Retina (tissue), 1 donor: ENCODE measurements around the gene ADAMTS18.
"Not testable (repeated sequence)": the region's sequence is repeated elsewhere in the genome, so short reads cannot be mapped to it uniquely, and the experiment has no call there.

Experiments
- DNase-seq: peaks from one replicate; pipeline ENCODE4 v3.0.0-alpha.2; 2016

Gene ADAMTS18

DNA sequence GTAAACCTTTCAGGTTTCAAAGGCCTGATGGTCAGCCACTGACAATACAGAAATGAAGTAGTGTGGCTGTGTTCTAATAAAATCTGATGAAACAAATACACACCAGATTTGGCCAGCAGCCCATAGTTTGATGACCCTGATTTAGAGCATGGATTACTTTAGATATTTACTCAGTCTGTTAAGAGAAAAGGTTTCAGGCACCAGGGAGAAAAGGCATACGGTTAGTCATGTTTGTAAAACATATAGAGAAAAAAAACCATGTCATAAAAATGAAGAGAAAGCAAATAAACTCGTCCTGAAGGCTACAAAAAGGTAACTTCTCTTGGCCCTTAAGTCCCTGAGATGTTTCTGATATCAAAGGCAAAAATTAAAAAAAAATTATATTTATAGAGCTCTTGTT is 112.1 kb downstream of the ADAMTS18 start:
- no peak for DNase-seq

DNA sequence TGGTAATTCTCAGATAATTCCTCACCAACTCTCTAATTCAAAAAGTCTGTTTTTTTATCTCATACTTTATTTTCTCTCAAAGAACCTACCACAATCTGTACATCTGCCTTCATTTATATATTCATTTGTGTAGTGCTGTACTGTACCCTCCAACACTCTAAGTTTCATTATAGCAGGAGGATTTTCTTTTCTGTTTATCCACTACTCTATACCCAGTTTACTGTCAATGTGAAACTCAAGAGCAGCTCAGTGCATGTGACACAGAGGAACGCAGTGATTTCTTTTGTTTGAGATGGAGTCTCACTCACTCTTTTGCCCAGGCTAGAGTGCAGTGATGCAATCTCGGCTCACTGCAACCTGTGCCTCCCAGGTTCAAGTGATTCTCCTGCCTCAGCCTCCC is 117.8 kb downstream of the ADAMTS18 start:
- DNase-seq = no peak

DNA sequence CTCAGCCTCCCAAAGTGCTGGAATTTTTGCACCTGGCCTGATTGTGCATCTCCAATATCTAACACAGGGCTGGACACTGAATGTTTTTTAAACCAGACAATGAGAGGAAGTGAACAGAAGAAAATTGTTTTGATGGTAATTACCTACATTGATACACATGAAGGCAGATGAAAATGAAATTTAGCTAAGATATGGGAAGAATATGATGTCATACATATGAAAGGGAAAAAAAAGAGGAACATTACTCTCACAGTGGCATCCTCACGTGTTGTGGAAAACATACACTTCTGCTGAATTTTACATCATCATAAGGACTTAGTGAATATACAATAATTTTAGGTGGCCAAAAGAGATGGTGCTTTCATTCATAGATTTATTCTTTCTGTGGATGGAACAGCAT is 124.0 kb downstream of the ADAMTS18 start:
- DNase-seq = no peak

DNA sequence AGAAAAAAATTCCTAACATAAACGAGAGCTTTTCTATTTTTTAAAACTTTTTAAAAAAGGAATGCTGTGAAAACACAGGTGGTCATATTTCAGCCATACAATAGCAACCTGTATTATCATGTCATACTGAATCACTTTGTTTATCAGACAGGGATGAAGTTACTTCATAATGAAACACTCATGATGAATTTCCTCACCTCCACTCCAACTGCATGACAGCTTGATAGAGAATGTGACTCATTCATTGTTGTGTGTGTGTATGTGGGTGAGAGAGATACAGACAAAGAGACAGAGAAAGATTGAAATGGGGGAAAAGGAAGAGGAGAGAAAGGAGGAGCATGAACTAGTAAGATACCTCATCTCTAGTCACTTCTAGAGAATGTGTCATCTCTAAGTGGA is 126.7 kb downstream of the ADAMTS18 start:
- DNase-seq = no peak

DNA sequence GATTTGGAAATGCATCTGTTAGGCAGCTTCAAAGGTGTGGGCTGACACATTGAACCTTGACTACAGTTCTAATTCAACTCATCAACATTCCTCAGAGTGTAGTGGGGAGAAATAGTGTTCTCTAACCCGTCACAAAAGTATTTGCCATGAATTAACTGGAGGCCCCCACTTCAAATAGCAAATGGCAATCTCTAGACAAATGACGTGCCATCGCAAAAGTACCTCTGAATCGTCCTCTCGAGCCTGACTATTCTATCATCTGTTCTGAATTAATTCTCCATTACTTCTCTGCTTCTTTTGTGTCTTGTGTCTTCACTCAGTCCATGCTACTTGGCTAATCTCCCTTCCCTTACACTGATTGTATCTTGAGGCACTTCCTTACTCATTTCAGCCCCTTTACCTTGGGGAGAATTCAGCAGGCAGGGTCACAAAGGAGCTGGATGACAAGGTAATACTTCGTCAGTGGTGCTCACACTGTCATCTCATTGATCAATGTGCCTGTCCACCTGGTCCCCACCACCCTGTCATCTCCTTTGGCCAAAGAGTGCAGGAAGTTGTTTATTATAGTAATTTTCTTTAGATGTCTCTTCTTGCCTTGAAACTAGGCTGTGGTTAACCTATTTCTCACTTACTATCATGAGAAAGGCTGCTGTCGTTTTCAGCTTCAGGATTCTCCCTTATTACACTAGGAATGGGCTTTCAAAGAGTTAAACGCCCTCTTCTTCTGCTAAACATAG is 127.2 kb downstream of the ADAMTS18 start:
- no peak for DNase-seq

DNA sequence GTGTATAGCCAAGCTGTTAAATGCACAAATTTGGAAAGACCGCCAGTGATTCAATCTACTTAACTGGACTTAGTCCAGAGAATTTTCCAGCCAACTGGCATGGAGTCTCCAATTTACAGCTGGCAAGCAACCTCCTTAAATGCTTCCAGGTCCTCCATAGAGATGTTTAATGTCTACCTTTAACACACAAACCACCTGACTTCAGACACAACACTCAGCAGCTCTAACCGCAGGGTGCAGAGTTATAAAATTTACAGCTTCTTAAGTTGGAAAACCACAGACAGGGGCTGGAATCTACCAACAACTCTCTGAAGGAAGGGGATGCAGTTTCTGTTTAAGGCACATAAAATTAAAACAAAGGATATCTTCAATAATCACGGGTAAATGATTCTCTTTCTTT is 128.8 kb downstream of the ADAMTS18 start:
- DNase-seq = no peak

DNA sequence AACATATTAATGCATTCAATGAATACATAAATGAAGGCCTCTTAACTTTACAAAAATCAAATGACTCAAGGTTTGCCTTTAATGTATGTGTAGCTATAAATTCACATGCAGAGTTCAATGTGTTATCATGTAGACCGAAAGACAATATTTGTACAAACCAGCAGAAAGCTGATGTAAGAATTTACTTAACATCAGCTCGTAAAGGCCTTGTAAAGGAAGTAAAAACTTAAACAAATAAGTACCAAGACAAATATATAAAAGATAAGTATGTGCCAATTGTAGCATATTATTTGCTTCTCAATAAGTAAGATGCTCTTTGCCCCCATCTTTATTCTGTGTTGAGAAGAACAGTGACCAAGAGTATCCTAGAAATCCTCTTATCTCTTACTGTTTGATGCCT is 130.0 kb downstream of the ADAMTS18 start:
- DNase-seq = no peak

DNA sequence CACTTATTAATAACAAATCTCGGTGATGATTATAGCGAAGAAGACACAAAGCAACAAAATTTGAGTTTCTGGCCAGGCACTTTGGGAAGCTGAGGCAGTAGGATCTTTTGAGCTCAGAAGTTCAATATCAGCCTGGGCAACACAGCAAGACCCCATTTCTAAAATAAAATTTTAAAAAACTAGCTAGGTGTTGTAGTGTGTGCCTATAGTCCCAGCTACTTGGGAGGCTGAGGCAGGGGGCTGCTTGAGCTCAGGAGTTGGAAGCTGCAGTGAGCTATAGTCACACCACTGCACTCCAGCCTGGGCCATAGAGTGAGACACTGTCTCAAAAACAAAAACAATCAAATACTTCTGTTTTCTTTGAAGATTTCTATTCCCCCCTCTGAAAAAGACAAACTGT is 130.7 kb downstream of the ADAMTS18 start:
- no peak for DNase-seq

DNA sequence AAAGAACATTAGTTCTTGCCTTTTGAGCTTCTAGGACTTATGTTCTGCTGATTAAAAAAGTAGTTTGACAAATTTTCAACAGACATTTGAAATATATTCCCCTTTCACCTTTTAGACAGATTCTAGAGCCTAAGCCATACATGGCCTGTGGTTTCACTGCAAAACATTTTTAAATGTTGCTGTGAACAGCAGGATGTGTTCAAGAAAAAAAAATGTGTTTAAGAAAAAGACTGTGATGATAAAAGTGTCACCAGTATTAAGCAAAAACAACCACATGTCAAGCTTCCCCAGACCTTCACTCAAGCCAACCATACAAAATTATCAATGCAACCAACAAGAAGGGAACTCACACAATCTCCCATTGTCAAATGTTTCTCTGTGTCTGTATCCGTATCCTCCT is 132.2 kb downstream of the ADAMTS18 start:
- no peak for DNase-seq

DNA sequence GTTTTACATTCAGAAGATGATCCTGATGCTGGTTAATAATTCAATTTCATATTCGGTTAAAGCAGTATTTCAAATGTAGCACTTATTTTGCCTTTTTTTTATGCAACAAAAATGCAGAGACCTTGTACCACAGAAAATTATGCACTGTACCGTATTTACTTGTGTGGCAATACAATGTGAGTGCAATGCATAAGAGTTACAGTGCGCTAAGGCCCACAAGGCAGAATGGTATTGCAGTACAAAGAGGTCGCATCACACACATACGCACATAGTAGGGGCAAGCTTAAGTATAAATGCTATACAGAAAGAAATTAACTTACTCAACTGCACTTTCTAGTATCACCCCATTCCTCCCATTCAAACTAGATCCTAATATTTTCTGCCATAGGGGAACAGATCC is 132.6 kb downstream of the ADAMTS18 start:
- DNase-seq = no peak

DNA sequence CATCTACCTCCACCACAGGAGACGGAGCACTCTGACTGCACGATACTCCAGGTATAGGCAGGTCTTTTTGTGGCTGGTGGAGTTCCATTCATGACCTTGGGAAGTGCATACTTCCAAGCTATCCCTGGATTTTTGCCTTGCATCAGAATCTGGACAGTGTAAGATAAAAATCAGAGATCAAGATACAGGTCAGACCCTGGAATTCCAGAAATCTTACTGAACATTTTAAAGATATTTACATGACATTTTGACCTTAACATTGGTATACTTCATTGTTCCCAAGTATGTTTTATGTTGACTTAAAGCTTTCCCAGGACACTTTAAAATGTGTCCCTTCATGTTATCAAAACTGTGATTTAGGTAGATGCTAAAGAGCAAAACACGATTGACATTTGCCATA is 134.6 kb downstream of the ADAMTS18 start:
- no peak for DNase-seq

DNA sequence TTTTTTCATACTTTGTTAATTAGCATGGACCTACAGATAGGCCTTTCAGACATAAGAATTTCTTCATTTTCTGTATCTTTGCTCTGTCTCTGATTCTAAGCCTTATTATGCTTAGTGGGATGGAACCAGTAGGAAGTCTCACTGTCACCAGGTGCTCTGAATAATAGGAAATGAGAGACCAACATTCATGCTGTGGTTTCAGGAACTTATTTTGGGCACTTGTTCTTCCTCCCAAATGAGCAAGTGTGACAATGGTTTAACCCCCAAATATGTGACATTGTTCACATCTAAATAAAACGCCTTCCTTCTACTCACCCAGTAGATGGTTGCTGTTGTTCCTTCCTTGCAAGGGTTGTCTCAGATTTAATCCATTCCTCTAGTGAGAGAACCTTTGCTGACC is 135.4 kb downstream of the ADAMTS18 start:
- no peak for DNase-seq

DNA sequence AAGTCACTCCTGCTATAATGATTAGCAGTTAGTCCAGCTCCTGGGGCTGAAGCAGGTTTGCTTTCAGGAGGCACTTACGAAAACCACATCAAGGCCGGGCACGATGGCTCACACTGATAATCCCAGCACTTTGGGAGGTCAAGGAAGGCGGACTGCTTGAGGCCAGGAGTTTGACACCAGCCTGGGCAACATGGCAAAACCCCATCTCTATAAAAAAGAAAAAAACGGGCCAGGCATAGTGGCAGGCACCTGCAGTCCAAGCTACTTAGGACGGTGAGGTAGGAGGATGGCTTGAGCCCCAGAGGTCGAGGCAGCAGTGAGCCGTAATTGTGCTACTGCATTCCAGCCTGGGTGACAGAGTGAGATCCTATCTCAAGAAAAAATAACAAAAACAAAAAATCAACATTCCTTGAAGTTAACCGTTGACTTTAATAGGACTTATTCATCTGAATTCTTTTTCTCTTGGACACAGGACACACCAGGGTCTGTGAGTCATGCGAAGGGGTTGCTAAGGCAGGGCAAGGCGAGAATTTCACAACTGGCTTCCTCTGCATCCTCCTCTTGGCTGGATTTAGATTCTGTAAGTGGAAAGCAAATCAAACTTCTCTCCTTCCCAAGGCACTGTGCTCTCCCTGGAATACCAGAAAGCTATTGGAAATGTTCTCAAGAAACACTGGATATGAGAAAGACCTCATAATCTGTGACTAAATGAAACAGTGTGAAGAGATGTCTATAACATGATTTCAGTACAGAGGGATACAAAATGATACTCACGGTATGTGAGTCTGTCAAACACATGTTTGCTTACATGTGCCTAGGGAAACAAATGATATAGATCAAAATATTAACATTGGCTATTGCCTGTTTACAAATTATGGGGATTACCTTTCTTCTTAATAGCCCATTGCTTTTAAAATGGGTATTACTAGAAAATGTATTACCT is 136.1 kb downstream of the ADAMTS18 start:
- no peak for DNase-seq

DNA sequence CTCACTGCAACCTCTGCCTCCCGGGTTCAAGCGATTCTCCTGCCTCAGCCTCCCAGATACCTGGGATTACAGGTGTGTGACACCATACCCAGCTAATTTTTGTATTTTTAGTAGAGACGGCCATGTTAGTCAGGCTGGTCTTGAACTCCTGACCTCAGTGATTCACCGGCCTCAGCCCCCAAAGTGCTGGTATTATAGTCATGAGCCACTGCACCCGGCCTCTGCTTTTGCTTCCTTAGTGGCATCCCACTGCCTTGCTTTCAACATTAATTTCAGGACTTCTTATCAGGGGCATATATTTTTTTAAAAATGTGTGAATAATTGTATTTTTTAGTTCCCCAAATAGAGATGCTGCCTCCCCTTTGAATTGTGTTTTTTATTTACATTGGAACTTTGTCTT is 136.8 kb downstream of the ADAMTS18 start:
- DNase-seq = no peak

DNA sequence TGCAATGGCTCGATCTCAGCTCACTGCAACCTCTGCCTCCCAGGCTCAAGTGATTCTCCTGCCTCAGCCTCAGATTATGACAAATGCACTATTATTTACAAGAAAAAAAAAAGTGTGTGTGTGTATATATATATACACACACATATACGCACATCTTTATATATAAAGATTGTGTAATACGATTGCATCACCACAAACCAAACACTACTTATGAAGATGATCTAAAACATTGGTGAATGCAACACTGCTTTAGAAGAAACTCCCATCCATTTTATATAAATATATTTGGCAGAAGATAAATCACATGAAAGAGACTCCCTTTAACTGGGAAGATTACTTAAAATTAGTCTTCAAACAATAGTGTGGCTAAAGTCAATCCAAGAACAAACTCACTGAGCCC is 138.9 kb downstream of the ADAMTS18 start:
- DNase-seq = no peak

DNA sequence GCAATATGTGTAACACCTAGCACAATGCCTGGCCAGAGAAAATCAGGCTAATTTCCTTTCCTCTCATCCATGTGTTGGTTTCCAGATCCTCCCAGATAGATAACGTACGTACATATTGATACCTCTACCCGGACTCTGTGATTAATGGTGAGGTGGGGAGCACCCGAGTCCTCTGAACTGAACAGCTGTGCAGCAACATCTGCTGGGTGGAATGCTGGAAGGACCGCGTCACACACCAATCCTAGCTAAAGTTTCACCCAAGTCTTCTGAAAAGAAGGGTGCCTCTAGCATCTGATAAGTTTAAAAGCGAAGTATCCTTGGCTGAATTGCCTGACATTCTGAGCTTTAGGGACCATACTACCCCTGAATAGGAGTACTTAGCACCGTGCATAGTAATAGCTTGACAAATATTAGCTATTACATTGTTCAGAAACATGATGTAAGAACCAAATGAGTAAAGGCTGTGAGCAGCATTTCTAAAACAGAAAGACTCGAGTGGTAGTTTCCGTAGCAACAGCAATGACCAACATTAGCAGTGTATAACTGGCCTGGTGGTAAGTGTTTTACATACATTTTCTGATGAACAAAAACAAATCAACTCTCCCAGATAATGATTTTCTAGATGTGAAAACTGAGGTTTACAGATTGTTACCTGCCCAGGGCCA is 144.3 kb downstream of the ADAMTS18 start:
- no peak for DNase-seq

DNA sequence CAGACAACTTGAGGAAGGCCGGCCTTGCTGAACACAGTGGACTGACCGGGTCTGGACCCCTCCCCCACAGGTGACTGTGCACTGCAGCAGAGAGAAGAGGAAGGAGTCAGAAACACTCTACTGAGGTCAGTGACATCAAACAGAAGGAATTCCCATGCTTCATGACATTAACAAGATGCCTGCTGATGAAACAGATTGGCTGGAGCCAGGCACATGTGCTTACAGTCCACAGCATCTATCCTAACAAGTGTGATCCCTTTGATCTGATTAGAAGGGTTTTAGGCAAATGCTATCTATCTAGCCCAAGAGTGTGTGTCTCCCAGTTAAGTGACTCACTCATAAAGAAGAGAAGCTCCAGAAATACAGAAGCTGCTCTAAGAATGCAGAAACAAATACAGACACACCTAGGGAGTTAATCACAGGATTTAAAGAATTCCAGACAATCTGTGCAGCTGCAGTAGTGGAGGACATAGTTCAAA is 145.5 kb downstream of the ADAMTS18 start:
- DNase-seq = no peak

DNA sequence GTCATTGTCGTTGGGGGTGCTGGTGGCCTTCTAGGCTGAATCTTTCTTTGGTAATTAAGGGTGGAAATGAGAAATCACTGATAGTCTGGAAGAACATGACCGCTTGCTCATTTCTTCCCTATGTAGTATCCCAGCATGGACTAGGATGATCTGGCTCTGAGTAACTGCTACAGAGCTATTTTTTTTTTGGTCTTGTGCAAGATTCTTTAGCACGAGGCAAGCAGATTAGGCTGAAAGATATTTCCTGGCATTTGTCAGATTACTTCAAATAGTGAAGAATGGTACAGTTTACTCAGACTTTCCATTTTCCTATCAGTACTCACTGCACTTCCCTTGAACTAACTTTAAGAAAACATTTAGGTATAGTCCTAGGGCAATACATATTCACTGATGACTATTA is 146.6 kb downstream of the ADAMTS18 start:
- DNase-seq = no peak

DNA sequence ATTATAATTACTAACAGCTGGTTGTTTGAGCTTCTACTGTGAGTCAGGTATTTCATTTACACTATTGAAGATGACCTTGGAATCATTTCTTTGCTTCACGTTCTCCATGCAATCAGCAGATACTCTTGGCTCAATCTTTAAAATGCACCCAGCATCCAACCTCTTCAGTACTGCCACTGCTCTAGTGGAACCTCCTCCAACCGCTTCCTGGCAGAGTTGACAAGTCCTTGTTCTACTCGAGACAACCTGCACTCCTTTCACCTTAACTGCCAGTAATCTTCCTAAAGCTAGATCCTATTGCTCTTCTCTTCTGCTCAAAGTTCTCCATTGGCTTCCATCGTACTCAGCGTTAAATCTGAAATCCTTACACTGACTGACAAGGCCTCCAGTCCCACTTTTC is 149.2 kb downstream of the ADAMTS18 start:
- DNase-seq = no peak

DNA sequence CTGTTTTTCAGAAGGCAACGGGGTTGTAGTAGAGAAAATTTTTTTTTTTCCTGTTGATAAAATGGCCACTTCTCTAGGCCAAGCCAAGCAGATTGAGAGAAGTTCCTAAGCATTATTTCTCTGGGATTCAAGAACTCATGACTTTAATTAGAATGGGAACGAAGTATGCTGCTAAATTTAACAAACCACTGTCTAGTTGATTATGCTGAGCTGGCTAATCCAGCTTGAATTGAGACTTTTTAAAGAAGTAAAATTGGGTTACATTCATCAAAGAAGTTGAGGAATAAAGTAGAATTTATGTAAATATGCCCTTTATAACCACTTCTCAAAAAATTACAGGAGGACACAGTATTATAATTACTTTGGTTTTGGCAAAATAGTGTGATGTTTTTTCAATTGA is 152.5 kb downstream of the ADAMTS18 start:
- no peak for DNase-seq

DNA sequence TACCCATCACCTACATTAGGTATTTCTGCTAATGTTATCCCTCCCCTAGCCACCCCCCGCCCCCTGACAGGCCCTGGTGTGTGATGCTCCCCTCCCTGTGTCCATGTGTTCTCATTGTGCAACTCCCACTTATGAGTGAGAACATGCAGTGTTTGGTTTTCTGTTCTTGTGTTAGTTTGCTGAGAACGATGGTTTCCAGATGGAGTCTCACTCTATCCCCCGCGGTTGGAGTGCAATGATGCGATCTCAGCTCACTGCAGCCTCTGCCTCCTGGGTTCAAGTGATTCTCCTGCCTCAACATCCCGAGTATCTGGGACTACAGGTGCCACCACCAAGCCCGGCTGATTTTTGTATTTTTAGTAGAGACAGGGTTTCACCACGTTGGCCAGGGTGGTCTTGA is 155.5 kb downstream of the ADAMTS18 start:
- DNase-seq = not testable (repeated sequence)

DNA sequence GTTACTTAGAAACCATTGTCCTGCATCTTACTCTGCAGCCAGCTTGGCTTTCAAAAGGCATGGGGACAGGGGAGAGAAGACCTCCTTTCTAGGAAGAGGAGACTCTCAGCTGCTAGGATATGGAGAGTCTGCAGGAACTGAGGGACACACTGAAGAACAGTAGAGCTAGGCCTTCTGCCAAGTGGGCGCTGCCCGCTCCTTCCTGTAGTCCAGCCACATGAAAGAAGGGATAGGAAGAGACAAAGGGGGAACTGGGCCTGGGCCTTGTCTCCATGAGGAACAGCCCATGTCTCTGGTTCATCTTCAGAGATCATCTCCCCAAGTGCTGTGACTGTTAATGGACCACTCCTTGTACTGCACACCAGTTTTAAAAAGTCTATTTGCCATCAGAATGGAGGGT is 157.3 kb downstream of the ADAMTS18 start:
- no peak for DNase-seq

DNA sequence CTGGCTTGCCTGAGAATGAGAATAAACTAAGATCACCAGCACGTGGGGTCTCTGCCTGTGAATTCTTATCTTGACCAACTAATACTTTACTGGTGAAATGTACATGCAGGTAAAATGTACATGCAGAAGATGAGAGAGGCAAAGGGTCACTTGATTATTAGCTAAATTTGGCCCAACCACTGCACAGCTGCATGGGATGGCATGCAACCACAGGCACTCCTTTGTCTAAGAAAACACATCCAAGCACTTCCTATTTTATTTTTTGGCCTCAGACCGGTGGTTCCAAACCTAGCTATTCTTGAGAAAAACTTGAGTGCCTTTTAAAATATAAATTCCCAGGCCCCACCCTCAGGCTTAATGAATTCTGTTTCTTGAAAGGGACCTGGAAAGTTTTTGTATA is 157.7 kb downstream of the ADAMTS18 start:
- DNase-seq = no peak

DNA sequence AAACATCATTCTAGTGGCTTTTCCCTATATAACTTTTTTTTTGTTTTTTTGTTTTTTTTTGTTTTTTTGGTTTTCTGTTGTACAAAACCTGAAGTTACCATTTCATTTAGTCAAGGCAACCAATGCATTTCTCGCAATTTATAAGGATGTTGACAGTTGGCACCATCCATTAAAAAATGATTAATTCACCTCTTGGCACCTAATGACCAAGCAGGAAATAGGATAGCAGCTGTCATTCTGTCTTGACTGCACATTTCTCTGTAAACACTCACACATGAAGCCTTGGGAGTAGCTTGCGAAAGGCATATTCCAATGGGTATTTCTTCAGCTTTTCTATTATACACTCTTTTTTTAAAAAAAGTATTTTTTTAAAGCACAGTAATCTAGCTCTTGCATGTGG is 158.2 kb downstream of the ADAMTS18 start:
- no peak for DNase-seq
